Gastrocnemius medialis (tissue), 4 donors: ENCODE measurements around the gene HSPA13.

Experiments used
- CTCF ChIP-seq, 5 experiments: fragments of 450-650 bp in 3 of 5; fragments of 200-600 bp in 2 of 5; sonication (generic) in 2 of 5; IDR thresholded peaks in 4 of 5; conservative IDR thresholded peaks in 1 of 5; 1 replicate in 4 of 5; 2 replicates in 1 of 5; pipeline ENCODE4 v1.5.1; 2016 to 2019; ENCODE audit warnings: antibody characterized with exemption in 5 of 5, mild to moderate bottlenecking in 3 of 5, moderate library complexity in 3 of 5
- POLR2A ChIP-seq, 2 donors: fragments of 450-650 bp; IDR thresholded peaks; one replicate each; pipeline ENCODE4 v1.6.1; 2017; ENCODE audit warnings: antibody characterized with exemption in 2 of 2, mild to moderate bottlenecking in 2 of 2, moderate library complexity in 2 of 2

- TF ChIP-seq CTCF (IDR thresholded peaks at IDR 0.05 in 4 of 5, conservative IDR thresholded peaks at IDR 0.05 in 1 of 5) (no peak), POLR2A (IDR thresholded peaks at IDR 0.05) (no peak)
Measured at GRCh38 chr21:14382486-14382834, 486 bp downstream of the HSPA13 start.
